GM12873 (cell line): ENCODE measurements around the gene GDF7.
A peak's percentile ranks its signal among the peaks of the same experiment; 100 is the strongest.

Experiments used
- TF ChIP-seq, protein P1 (sequence below): IDR thresholded peaks from 2 replicates; pipeline ENCODE4 v1.5.1; 2012; ENCODE audit warnings: low read depth, mild to moderate bottlenecking, moderate library complexity, low read length, control low read depth; ENCODE audit not compliant: insufficient read depth; ENCODE audit errors: missing control alignments

The GDF7 gene

DNA sequence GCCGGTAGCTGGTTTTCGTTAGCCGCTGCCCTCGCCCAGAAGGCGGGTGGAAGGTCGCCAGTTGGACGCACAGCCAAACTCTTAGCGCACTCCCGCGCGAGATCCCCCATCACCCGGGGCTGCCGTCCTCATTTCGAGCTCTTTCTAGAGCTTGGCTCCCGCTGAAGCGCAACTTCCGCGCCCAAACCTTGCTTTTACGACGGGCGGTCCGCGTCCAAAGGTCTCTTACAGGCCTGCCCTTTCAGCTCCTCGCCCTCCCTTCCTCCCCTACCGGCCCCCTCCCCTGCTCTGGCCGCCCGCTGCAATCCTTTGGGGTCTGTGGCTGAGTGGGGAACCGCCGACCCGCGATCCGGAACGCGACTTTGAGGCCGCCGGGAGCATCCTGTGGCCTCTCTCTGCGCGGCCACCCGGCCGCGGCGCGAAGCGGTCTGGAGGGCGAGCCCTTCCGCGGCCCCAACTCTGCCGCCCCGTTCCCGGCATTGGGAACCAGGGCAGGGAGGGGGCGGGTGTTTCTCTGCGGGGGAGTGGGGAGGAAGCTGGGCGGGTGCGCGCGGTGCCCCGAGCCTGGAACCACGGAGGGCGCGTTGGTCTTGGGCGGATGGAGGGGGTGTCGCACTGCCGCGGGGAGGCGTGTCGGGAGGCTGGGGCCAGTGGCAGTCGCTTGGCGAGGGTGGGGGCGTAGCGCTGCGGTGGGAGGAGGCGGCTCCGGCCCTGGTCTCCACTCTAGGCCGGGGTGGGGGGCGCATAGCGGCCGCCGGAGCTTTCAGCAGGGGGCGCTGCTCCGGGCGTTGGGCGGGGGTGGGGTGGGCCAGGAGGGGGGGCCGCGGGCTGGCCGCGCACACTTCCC is at the start of gene GDF7:
TSS of gene GDF7 (plus strand) at position 841 of the 847 bp plus-strand sequence. CDS start 96 bp downstream, outside the sequence.
- TF ChIP-seq, protein P1, sequence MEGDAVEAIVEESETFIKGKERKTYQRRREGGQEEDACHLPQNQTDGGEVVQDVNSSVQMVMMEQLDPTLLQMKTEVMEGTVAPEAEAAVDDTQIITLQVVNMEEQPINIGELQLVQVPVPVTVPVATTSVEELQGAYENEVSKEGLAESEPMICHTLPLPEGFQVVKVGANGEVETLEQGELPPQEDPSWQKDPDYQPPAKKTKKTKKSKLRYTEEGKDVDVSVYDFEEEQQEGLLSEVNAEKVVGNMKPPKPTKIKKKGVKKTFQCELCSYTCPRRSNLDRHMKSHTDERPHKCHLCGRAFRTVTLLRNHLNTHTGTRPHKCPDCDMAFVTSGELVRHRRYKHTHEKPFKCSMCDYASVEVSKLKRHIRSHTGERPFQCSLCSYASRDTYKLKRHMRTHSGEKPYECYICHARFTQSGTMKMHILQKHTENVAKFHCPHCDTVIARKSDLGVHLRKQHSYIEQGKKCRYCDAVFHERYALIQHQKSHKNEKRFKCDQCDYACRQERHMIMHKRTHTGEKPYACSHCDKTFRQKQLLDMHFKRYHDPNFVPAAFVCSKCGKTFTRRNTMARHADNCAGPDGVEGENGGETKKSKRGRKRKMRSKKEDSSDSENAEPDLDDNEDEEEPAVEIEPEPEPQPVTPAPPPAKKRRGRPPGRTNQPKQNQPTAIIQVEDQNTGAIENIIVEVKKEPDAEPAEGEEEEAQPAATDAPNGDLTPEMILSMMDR, result peak; percentile 27

GRCh38 chr2:20617892-20618467 is 49.0 kb upstream of the GDF7 start:
- TF ChIP-seq, protein P1, result peak; percentile 28

DNA sequence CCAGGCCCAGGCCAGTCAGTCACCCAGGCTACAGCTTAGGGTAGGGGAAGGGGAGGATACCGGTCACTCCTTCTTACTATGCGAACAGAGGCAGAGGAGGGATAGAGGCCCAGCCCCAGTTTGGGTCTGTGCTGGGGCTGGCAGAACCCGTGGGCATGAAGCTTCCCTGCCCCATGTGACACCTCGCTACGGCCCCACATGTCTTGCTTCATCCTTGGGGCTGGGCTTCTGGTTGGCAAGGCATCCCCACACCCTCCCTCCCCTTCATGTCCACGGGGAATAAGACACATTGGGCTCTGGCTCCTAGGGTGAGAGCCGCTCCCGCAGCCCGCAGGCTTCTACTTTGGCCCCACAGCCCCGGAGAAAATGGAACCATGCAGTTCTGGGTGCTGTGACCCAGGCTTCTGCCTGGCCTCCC is 48.5 kb upstream of the GDF7 start:
- TF ChIP-seq, protein P1, result no peak

GRCh38 chr2:20618886-20619521 is 47.9 kb upstream of the GDF7 start:
- TF ChIP-seq, protein P1, result no peak

DNA sequence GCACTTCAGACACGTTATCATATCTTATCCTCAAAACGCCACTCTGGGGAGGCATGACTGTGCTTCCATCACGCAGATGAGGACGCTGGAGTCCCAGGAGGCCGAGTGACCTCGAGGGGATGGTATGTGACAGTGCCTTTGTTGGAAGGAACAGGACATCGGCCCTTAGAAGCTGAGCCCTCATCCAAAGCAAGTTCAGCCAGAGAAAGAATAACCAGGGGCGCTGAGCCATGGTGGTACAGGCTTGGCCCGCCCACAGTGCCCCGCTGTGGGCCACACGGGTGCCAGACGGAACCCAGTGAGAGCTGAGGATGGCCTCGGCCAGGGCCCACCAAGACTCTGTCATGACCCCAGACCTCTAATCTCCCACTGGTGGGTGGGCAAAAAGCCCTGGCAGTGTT is 47.3 kb upstream of the GDF7 start:
- TF ChIP-seq, protein P1, result no peak

- TF ChIP-seq, protein P1, result no peak
These were observed 46.7 kb upstream of the GDF7 start for GRCh38 chr2:20620271-20620681.

DNA sequence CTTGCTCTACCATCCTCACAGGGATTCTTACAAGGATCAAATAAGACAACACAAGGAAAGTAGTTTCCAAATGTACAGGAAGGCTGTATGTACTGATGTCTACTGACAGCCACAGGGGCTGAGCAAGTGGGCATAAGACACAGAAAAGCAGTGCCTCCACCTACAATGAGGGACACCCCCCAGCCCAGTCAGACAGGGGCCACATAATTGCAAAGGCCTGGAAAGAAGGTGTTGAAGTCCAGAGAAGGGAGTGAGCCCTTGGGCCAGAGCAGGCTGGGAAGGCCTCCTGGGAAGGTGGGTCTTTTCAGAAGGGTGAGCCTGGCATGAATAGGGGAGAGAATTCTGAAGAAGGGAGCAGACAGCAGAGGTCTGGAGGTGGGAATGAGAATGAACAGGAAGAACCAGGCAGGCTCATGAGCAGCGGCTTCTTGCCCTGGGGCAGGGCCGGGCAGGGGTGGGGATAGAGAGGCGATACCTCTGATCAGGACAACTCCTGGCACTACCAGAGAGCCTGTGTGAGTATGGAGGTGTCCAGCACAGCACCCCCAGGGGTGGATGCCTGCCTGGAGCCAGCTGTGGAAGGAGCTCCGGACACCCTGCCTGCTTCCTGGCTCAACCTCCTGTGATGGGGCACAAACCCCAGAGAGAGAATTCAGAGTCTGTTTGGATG is 46.1 kb upstream of the GDF7 start:
- TF ChIP-seq, protein P1, result no peak
